Activated naive CD4-positive, alpha-beta T cell treated with Interleukin-2 at 50 U/mL for 16 hours (primary cell): ENCODE measurements around the gene TMC5.
A peak's percentile ranks its signal among the peaks of the same experiment; 100 is the strongest.
"Not testable (repeated sequence)": the region's sequence is repeated elsewhere in the genome, so short reads cannot be mapped to it uniquely, and the experiment has no call there.

Source experiments
- DNase-seq: peaks from one replicate; pipeline ENCODE4 v3.0.0-alpha.2; 2020

TMC5 gene

DNA sequence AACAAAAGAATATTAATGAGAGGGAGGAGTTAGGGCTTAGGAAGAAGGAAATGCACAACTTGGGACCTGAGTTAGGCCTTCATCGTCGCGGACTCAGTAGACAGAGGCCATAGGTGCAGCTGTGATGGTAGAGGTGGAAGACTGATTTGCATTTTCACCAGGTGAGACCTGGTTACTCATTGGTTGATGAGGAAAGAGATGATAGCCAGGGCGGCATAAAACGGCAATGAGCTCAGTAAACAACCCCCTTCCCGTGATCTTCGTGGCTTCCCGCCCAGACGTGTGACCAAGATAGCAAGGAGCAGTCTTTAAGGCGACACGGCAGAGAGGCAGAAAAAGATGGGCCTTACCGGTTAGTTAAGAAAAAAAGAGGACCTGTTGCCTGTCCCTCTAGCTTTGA, at the start of gene TMC5:
Gene TMC5, plus strand, starts transcription at position 244 of the 400 bp plus-strand sequence. CDS start 22,156 bp downstream, outside the sequence.
- no peak for DNase-seq

- not testable (repeated sequence) for DNase-seq
These were observed 45.1 kb upstream of the TMC5 start for GRCh38 chr16:19372541-19372940.

- DNase-seq = no peak
These were observed 43.3 kb upstream of the TMC5 start for GRCh38 chr16:19374402-19374801.

DNA sequence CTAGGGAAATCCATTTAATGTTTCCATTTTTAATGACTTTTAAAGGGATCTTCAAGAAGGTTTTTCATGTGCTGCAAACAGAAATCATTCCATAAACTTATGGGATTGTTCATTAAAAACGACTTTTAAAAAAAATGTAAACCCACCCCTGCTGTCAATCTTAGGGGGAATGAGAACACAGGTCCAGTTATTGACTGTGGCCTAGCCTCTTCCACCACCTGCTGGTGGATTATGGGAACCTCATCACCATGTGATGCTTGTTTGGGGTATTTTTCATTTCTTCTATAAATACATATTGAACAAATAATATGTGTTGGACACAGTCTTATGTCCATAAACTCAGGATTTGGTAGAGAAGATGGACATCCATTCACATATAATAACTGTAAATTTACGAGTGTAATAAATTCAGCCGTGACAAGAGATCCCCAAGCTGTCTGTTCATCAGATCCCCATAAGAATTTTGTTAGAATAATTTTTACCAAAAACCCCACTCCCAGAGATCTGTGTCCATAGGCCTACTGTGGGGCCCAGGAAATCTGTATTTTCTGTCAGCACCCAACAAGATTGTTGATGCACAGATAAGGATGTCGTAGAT, 42.0 kb upstream of the TMC5 start:
- peak; percentile 36 for DNase-seq

GRCh38 chr16:19377864-19378263, 39.8 kb upstream of the TMC5 start:
- no peak for DNase-seq

- DNase-seq = no peak
These were observed 39.2 kb upstream of the TMC5 start for GRCh38 chr16:19378511-19378910.

- no peak for DNase-seq
These were observed 37.8 kb upstream of the TMC5 start for GRCh38 chr16:19379838-19380237.

DNA sequence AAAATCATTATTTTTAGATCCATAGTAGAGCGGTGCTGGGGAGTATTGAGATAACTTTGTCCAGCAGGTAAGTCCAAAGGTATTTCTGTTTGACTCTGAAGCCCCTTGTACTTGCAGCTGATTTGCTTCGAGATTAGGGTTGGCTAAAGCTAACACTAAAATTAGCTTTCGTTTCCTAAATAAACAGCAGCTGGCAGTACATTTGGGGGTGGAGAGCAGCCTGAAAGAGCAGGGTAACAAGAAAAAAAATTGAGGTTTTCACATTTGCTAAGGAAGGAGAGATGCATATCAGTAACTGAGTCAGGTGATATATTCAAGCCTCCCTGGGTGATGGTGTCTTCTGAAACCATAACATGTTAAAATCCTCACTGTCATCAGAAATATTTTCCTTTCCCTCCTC, 37.4 kb upstream of the TMC5 start:
- DNase-seq = no peak

DNA sequence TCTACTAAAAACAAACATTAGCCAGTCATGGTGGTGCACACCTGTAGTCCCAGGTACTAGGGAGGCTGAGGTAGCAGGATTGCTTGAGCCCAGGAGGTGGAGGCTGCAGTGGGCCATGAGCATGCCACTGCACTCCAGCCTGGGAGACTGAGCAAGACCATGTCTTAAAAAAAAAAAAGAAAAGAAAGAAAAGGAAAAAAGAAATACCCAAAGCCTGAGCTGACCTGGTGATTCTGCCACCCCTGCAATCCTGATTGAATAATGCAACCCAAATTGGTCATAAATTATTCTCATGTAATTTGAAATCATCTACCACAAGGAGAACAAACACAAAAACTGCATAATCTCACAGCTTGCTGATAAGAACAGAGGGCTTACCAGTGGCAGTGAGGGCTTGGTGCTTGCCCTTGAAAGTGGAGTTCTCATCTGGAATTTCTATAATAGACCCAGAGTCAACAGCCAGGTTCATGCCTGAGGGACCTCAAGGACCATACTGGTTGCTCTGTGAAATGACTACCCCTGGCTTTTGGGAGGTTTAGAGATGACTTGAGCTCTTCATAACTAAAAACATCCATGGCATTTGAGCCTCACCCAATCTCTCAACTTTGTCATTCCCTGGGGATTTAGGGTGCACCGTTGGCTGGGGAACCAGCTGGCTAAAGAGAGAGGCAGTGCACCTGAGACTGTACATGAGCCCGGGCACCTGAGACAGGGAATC, 35.4 kb upstream of the TMC5 start:
- DNase-seq = no peak

GRCh38 chr16:19382887-19383816, 34.5 kb upstream of the TMC5 start:
- no peak for DNase-seq

DNA sequence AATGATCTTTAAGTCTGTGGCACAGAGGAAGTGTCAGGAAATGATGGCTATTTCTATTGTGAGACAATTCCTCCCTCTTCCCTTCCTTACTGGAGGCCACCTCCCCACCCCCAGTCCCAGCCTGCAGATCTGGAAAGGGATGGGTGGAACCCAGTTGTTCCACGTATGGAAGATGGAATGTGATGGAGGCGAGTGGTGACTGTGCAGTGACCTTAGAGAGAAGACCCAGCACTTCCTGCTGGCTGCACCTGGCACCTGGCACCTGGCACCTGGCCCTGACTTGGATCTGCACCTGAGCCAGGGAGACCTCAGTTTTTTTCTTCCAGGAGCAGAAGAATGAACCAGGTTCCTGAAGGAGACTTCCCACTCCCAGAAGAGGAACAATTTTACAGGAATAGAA, 33.0 kb upstream of the TMC5 start:
- DNase-seq = no peak

DNA sequence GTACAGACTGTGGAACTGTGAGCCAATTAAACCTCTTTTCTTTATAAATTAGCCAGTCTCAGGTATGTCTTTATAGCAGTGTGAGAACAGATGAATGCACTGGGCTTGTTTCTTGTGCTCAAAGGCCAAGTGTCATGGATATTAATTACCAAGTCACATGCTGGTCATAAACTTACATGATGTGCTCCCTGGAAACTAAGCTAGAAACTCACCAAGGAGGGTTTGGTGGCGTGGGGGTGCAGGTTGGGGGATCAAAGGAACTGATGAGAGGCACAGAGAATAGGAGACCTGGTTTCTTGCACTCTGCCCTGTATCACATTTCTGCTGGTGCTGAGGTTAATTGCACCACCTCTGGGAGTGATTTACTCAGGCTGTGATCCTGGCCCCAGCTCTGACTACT, 31.2 kb upstream of the TMC5 start:
- DNase-seq = no peak

DNA sequence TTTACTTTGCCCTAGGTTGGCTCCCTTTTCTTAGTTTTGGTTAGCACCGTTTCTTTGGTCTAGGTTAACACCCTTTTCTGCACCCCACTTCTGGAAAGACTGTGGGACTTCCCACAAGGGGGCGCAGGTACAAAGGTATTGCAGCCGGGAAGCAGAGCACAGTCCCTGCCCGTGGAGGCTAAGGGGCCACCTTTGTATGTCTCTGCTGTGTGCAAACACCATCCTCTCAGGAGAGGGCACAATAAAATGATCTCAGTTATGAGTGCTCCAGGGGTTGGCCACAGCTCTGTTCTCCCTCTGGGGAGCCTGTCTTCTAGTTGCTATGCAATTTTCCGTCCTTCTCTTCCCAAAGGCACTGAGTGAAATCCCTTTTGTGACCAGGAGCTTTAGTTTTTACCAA, 28.4 kb upstream of the TMC5 start:
- peak; percentile 36 for DNase-seq

GRCh38 chr16:19391185-19391776, 26.4 kb upstream of the TMC5 start:
- DNase-seq = not testable (repeated sequence)

DNA sequence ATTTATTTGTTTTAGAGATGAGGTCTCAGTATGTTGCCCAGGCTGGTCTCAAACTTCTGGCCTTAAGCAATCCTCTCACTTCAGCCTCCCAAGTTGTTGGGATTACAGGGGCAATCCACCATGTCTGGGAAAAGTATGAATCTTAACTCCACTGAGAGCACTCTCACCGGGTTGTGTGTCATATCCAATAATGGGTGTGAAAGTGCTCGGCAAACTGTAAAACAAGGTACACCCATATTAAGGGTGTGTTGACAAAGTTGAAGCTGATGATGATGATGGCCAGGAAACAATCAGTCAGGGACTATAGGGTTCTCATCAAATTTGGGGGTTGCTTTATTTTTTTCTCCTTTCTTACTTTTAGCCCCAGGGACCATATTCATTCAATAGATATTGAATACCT, 25.3 kb upstream of the TMC5 start:
- DNase-seq = no peak

- DNase-seq = no peak
These were observed 24.2 kb upstream of the TMC5 start for GRCh38 chr16:19393226-19394111.

DNA sequence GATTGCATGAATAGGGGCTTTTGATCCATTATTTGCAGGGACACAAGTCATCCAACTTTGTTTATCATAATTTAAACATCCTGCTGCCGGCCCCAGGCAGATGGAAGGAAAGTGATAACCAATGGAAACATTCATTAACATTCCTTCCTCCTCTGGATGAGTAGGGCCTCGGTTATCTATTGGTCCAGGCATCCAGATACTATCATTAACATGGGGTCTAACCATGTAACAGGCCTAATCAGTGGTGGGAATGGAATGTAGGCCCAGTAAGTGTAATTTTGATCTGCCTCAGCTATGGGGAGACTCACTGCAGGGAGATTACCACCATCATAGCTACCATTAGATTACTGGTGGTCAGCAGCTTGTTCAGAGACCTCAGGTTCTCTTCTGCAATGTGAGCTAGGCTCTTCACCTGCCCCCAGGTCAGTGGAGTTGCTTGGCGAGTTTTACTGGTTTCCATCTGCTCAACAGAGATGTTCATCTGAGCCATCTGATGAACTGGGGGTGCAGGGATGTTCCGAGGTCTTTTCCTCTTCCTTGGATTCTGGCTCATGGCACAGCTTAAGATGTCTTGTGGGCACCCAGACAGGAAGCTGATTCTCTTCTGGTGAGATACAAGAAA, 21.9 kb upstream of the TMC5 start:
- DNase-seq = not testable (repeated sequence)

GRCh38 chr16:19396555-19397011, 21.1 kb upstream of the TMC5 start:
- DNase-seq = no peak

GRCh38 chr16:19397373-19397772, 20.3 kb upstream of the TMC5 start:
- DNase-seq = not testable (repeated sequence)

- no peak for DNase-seq
These were observed 17.0 kb upstream of the TMC5 start for GRCh38 chr16:19400711-19401110.

DNA sequence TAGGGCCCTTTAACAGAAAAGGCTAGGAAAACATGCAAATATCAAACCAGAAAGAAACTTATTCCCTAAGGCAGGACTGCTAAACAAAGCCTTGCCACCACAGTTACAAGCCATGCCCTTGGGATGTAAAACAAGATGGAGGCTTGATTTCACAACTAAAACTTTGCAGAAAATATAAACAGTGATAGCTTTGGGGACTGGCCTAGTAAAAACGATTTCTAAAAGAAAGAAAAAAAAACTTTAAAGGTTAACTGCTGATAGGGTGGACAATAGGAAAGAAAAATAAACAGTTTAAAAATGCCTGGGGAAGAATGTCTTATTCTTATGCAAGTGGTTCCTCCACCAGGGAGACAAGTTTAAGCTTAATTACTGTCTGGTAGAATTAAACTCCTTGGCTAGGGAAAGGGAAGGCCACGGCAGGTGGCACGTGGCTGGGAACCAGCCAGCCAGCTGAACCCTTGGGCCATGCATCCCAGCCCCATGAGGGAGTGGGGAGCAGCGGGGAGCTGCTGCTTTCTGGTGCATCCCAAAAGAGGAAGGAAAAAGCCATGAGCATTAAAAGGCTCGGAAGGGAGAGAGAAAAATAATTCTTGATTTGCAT, 10.7 kb upstream of the TMC5 start:
- no peak for DNase-seq
